K562 (cell line): Measurements from ENCODE around the gene MINDY4. TPM values are rescaled to one million over a fixed set of nuclear protein-coding genes. Genes with fewer than 3 reads are reported as not detected.

Experiments
- ATAC-seq: fragments of 200-7000 bp; cut with Tn5 transposase; 3 replicates; pipeline ENCODE4 v1.9.1; 2020; ENCODE audit warnings: moderate library complexity
- BruUV-seq: library from RNA; stranded (reverse); fragments of 400-500 nt; replicated peaks from 2 replicates; lab custom pipeline; 2021; lab: Mats Ljungman, UMichigan
- CTCF ChIA-PET: fragments of 300-600 bp; formaldehyde crosslinking; extraction: SDS; loops from one replicate; lab custom pipeline; 2021; ENCODE audit warnings: low intra/inter-chr PET ratio; lab: Yijun Ruan, JAX
- POLR2A ChIA-PET: fragments of 300-600, 350-650 bp; sonication (Branson Sonifier 250); formaldehyde crosslinking; extraction: SDS; loops from one replicate; lab custom pipeline; 2021; ENCODE audit warnings: antibody characterized with exemption, inconsistent platforms; lab: Yijun Ruan, JAX
- DNase-seq, 4 experiments: peaks; one replicate each; pipeline versions ENCODE4 v3.0.0 to v3.0.0-alpha.2; 2011 to 2018; ENCODE audit warnings: low spot score in 3 of 4, mixed read lengths in 3 of 4; ENCODE audit errors: extremely low read depth in 1 of 4
- FAIRE-seq: peaks from 2 replicates; lab custom pipeline; 2011; peaks lifted over from hg19 to GRCh38; lab: Jason Lieb, UNC
- H2AFZ ChIP-seq: 2 replicates; pipeline ENCODE4 v1.6.0; 2011; ENCODE audit warnings: low read depth, low read length, control low read depth, inconsistent platforms
- H3K27ac ChIP-seq: fragments of 200-600 bp; 3 replicates; pipeline ENCODE4 v1.8.0; 2011; ENCODE audit warnings: low read depth, mild to moderate bottlenecking, control low read depth, inconsistent platforms, low read length, moderate library complexity, mixed read lengths; ENCODE audit errors: extremely low read depth
- H3K27me3 ChIP-seq, 2 experiments: fragments of 300-600 bp in 1 of 2; 2 replicates in 1 of 2; 3 replicates in 1 of 2; pipeline versions ENCODE4 v1.6.0 to v1.8.0; 2011; ENCODE audit warnings: inconsistent platforms in 2 of 2, low read length in 2 of 2, mild to moderate bottlenecking in 1 of 2, mixed read lengths in 1 of 2, moderate library complexity in 1 of 2; ENCODE audit not compliant: control insufficient read depth in 2 of 2, insufficient read depth in 2 of 2
- H3K36me3 ChIP-seq: fragments of 300-600 bp; 3 replicates; pipeline ENCODE4 v1.8.0; 2011; ENCODE audit warnings: mild to moderate bottlenecking, low read length, inconsistent platforms; ENCODE audit not compliant: control insufficient read depth, insufficient read depth
- H3K4me1 ChIP-seq, 2 experiments: fragments of 200-600 bp in 1 of 2; replicated peaks in 1 of 2; 2 replicates in 1 of 2; 3 replicates in 1 of 2; pipeline versions ENCODE4 v1.5.1 to v1.8.0; 2011; ENCODE audit warnings: inconsistent platforms in 2 of 2, low read length in 2 of 2, mild to moderate bottlenecking in 1 of 2, mixed read lengths in 1 of 2, moderate library complexity in 1 of 2; ENCODE audit not compliant: control insufficient read depth in 2 of 2, insufficient read depth in 2 of 2
- H3K4me2 ChIP-seq: 2 replicates; pipeline ENCODE4 v1.6.1; 2011; ENCODE audit warnings: low read length, control low read depth, inconsistent platforms, mixed read lengths; ENCODE audit not compliant: insufficient read depth
- H3K4me3 ChIP-seq: fragments of 200-600 bp; sonication (generic), shearing (Covaris generic); 2 replicates; pipeline ENCODE4 v1.5.1; 2016; ENCODE audit warnings: control low read depth, inconsistent platforms
- H3K79me2 ChIP-seq: fragments of 200-600 bp; 3 replicates; pipeline ENCODE4 v1.8.0; 2011; ENCODE audit warnings: low read length, inconsistent platforms; ENCODE audit not compliant: control insufficient read depth, insufficient read depth
- H3K9ac ChIP-seq, 2 experiments: 2 replicates each; pipeline versions ENCODE4 v1.6.0 to v1.6.1; 2011; ENCODE audit warnings: low read depth in 2 of 2, low read length in 2 of 2, control low read depth in 1 of 2, inconsistent platforms in 1 of 2, mild to moderate bottlenecking in 1 of 2, mixed read lengths in 1 of 2; ENCODE audit not compliant: insufficient read depth in 1 of 2
- H3K9me1 ChIP-seq: one replicate; pipeline ENCODE4 v1.6.0; 2011; ENCODE audit warnings: inconsistent platforms, mild to moderate bottlenecking, low read length, moderate library complexity; ENCODE audit not compliant: control insufficient read depth, insufficient read depth
- H3K9me3 ChIP-seq: replicated peaks from 2 replicates; pipeline ENCODE4 v1.5.1; 2011; ENCODE audit warnings: low read depth, low read length, inconsistent platforms; ENCODE audit not compliant: control insufficient read depth, insufficient read depth
- H4K20me1 ChIP-seq: replicated peaks from 2 replicates; pipeline ENCODE4 v1.6.1; 2011; ENCODE audit warnings: low read length, inconsistent platforms, mixed read lengths; ENCODE audit not compliant: control insufficient read depth, insufficient read depth
- BRF1 ChIP-seq: IDR thresholded peaks from 3 replicates; pipeline ENCODE4 v1.6.1; 2011; ENCODE audit warnings: borderline replicate concordance, mild to moderate bottlenecking; ENCODE audit not compliant: insufficient read length; ENCODE audit errors: extremely low read depth
- CREM ChIP-seq: IDR thresholded peaks from 2 replicates; pipeline ENCODE4 v1.6.1; 2014; ENCODE audit warnings: antibody characterized with exemption, low read depth
- FOXK2 ChIP-seq, 2 experiments: fragments of 450-650 bp; IDR thresholded peaks in 1 of 2; conservative IDR thresholded peaks in 1 of 2; 2 replicates each; pipeline ENCODE4 v1.6.1; 2016; ENCODE audit warnings: low read depth in 2 of 2, mild to moderate bottlenecking in 1 of 2
- GTF2F1 ChIP-seq: IDR thresholded peaks from 2 replicates; pipeline ENCODE4 v1.6.1; 2011; ENCODE audit warnings: low read depth, low read length, improper control_type of control experiment
- HDAC3 ChIP-seq: fragments of 450-650 bp; IDR thresholded peaks from 2 replicates; pipeline ENCODE4 v1.6.1; 2018; ENCODE audit warnings: borderline replicate concordance, mild to moderate bottlenecking, moderate library complexity; ENCODE audit not compliant: partially characterized antibody
- HDAC8 ChIP-seq: fragments of 450-650 bp; IDR thresholded peaks from 2 replicates; pipeline ENCODE4 v1.6.1; 2016; ENCODE audit warnings: mild to moderate bottlenecking, missing genetic modification characterization, moderate library complexity, missing compliant biosample characterization
- HNRNPL ChIP-seq: fragments of 200-400 bp; formaldehyde crosslinking; IDR thresholded peaks from 2 replicates; pipeline ENCODE4 v1.6.1; 2017; ENCODE audit warnings: low read depth, mild to moderate bottlenecking, low read length
- NFYB ChIP-seq: IDR thresholded peaks from 2 replicates; pipeline ENCODE4 v1.6.1; 2011; ENCODE audit warnings: mild to moderate bottlenecking, moderate library complexity; ENCODE audit not compliant: insufficient read length; ENCODE audit errors: extremely low read depth
- RCOR1 ChIP-seq, 2 experiments: IDR thresholded peaks; 2 replicates each; pipeline ENCODE4 v1.6.1; 2012; ENCODE audit warnings: low read depth in 2 of 2, low read length in 2 of 2, borderline replicate concordance in 1 of 2, improper control_type of control experiment in 1 of 2
- SRF ChIP-seq, 2 experiments: fragments of 250-450, 450-650 bp in 1 of 2; sonication (Bioruptor Pico) in 1 of 2; sonication (generic) in 1 of 2; formaldehyde crosslinking; IDR thresholded peaks; 2 replicates each; pipeline versions ENCODE4 v1.5.0 to v1.5.1; 2020 to 2022; ENCODE audit warnings: mild to moderate bottlenecking in 1 of 2, missing genetic modification reagents in 1 of 2
- TCFL5 ChIP-seq: fragments of 250-450 bp; sonication (Bioruptor Pico); conservative IDR thresholded peaks from 2 replicates; pipeline ENCODE4 v1.6.1; 2021; ENCODE audit warnings: mild to moderate bottlenecking, moderate library complexity, matching md5 sums
- ZNF23 ChIP-seq: fragments of 250-450 bp; sonication (Bioruptor Pico); IDR thresholded peaks from 2 replicates; pipeline ENCODE4 v1.4.0; 2020; ENCODE audit warnings: mild to moderate bottlenecking
- ZNF431 ChIP-seq: sonication (generic); formaldehyde crosslinking; IDR thresholded peaks from 2 replicates; pipeline ENCODE4 v1.8.0; 2022; ENCODE audit warnings: mild to moderate bottlenecking, missing genetic modification reagents
- WGBS: fragments of 100-300 bp; shearing (Covaris generic); methylation state at CpG from one replicate; pipeline ENCODE4 v1.1.6; 2016; ENCODE audit warnings: low coverage, mixed read lengths; ENCODE audit not compliant: insufficient coverage; ENCODE audit errors: missing lambda C conversion rate; 5-methylcytosine and 5-hydroxymethylcytosine counted together
- in situ Hi-C: fragments of 300-500 bp; cut with MboI; formaldehyde crosslinking; loops from 4 replicates; pipeline ENCODE4 v1.15.0; 2018; ENCODE audit warnings: inconsistent platforms, mixed read lengths
- intact Hi-C: fragments of 100-400 bp; cut with micrococcal nuclease; formaldehyde crosslinking; loops from 2 replicates; pipeline ENCODE4 v1.14.2; 2022
- polyA plus RNA-seq, 8 experiments: library from polyadenylated mRNA; depleted of rRNA in 4 of 8; stranded (reverse) in 5 of 8; unstranded in 3 of 8; fragments of >200 nt; fragmentation: Nextera tagmentation in 2 of 8; fragmentation: Illumina TruSeq in 1 of 8; extraction: Ambion mirVana in 2 of 8; extraction: Trizol in 1 of 8; gene quantifications; 2 replicates each; pipeline versions ENCODE4 v1.2.1 to v1.2.3, GENCODE V29; 2011 to 2014; ENCODE audit warnings: inconsistent platforms in 1 of 8, missing spikeins in 1 of 8
- total RNA-seq, 7 experiments: library from RNA; depleted of rRNA in 6 of 7; stranded (reverse); fragments of >200 nt in 6 of 7; fragmentation: Illumina TruSeq in 2 of 7; extraction: Trizol in 2 of 7; gene quantifications; 2 replicates each; pipeline versions ENCODE4 v1.2.1 to v1.2.3, GENCODE V29; 2011 to 2021; ENCODE audit warnings: low replicate concordance in 1 of 7
- TF ChIP-seq, protein P1 (sequence below): fragments of 250-450 bp; sonication (Bioruptor Pico); IDR thresholded peaks from 2 replicates; pipeline ENCODE4 v1.4.0; 2020; ENCODE audit warnings: mild to moderate bottlenecking
- TF ChIP-seq, protein P2 (sequence below), 2 experiments: fragments of 200-800 bp in 1 of 2; sonication (Bioruptor generic) in 1 of 2; sonication (generic) in 1 of 2; formaldehyde crosslinking in 1 of 2; IDR thresholded peaks in 1 of 2; conservative IDR thresholded peaks in 1 of 2; 2 replicates each; pipeline versions ENCODE4 v1.5.0 to v1.6.1; 2016 to 2020; ENCODE audit warnings: missing compliant biosample characterization in 1 of 2, missing genetic modification characterization in 1 of 2, missing genetic modification reagents in 1 of 2

The MINDY4 gene
- total and polyA plus RNA-seq, 9 of the 15 experiments (the other 6 are each of a cell fraction or from before 2014, with no cell fraction given): 2.1 to 16.7 (median 11.0) TPM

DNA sequence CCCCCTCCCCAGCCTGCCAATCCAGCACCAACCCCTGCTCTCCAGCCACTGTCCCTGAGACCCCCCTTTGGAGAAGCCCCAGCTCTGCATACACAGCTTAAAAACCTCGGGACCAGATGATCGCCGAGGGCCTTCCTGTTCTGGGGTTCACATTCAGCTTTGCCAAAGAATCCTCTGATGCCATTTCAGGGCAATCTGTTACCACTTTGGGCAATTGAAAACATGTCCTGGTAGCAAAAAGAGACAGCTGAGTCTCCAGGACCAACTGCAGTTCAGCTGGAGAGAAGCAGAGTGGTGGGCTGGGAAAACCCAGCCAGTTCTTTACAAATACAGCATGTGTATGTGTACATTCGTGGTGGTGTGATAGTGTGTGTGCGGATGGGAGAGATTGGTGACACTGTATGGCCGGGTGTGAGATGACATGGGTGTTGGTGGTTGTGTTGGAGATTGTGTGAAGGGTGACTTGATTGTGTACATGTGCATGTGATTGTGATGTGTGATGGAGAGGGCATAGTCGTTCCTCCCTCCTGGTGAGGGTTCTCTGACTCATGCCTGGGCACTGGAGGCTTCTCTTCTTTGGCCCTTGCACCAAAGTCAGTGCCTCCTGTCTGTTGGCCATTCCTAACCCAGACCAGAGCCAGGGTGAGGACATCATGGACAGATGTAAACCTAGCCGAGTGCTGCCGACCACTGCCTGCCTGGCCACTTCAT lies 91.9 kb downstream of the MINDY4 start:
- BruUV-seq: no TSS peak
- no peak for TF ChIP-seq TCFL5 (CRISPR knock-in tag)
- TF ChIP-seq GTF2F1: no peak
- no peak for TF ChIP-seq ZNF431 (CRISPR knock-in tag)
- TF ChIP-seq, protein P1, sequence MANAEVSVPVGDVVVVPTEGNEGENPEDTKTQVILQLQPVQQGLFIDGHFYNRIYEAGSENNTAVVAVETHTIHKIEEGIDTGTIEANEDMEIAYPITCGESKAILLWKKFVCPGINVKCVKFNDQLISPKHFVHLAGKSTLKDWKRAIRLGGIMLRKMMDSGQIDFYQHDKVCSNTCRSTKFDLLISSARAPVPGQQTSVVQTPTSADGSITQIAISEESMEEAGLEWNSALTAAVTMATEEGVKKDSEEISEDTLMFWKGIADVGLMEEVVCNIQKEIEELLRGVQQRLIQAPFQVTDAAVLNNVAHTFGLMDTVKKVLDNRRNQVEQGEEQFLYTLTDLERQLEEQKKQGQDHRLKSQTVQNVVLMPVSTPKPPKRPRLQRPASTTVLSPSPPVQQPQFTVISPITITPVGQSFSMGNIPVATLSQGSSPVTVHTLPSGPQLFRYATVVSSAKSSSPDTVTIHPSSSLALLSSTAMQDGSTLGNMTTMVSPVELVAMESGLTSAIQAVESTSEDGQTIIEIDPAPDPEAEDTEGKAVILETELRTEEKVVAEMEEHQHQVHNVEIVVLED (CRISPR knock-in tag): no peak
- no peak for TF ChIP-seq HDAC8 (tag)
- no peak for TF ChIP-seq CREM
- no peak for TF ChIP-seq RCOR1 (IDR thresholded peaks at IDR 0.05; ENCODE audit: borderline replicate concordance in 1 of 2, low read depth in 2 of 2, low read length in 2 of 2)
- no peak for TF ChIP-seq NFYB
- no peak for TF ChIP-seq BRF1
- no peak for TF ChIP-seq ZNF23 (CRISPR knock-in tag)
- TF ChIP-seq SRF (CRISPR knock-in tag; IDR thresholded peaks at IDR 0.05): no peak
- TF ChIP-seq, protein P2, sequence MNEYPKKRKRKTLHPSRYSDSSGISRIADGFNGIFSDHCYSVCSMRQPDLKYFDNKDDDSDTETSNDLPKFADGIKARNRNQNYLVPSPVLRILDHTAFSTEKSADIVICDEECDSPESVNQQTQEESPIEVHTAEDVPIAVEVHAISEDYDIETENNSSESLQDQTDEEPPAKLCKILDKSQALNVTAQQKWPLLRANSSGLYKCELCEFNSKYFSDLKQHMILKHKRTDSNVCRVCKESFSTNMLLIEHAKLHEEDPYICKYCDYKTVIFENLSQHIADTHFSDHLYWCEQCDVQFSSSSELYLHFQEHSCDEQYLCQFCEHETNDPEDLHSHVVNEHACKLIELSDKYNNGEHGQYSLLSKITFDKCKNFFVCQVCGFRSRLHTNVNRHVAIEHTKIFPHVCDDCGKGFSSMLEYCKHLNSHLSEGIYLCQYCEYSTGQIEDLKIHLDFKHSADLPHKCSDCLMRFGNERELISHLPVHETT (CRISPR knock-in tag; conservative IDR thresholded peaks at IDR 0.05 in 1 of 2, IDR thresholded peaks at IDR 0.05 in 1 of 2): no peak
- TF ChIP-seq HNRNPL: no peak
- no peak for TF ChIP-seq HDAC3
- TF ChIP-seq FOXK2 (conservative IDR thresholded peaks at IDR 0.05 in 1 of 2, IDR thresholded peaks at IDR 0.05 in 1 of 2; ENCODE audit: low read depth in 2 of 2): no peak
- intact Hi-C loops (no loop called here), in situ Hi-C loops (no loop called here)
- Histone ChIP-seq H3K27ac (no peak overlapping the region), H3K36me3 (no peaks in the 10 kb centered on the region; the same call in 2 of the 3 replicates), H2AFZ (no peak overlapping the region), H3K4me2 (no peak overlapping the region), H3K27me3 (no peaks in the 10 kb centered on the region), H4K20me1 (no peaks in the 10 kb centered on the region; the same call in 1 of the 2 replicates), H3K79me2 (no peaks in the 10 kb centered on the region), H3K9me3 (no peaks in the 10 kb centered on the region), H3K4me1 (peaks cover 2 to 5% of the 10 kb centered on the region in 2 experiments; a peak in 2 of 5 replicates), H3K9me1 (no peaks in the 10 kb centered on the region), H3K4me3 (no peak overlapping the region), H3K9ac (no peak overlapping the region)
- ChIA-PET CTCF (no interaction called here), POLR2A (interaction anchor here (0.6 kb wide), 1 partner anchor 265 kb away, joined by 3 read pairs; no protein-coding TSS in a partner anchor)
- ATAC-seq (no peak), DNase-seq (no peak), FAIRE-seq (no peak)
- 55% methylated on average over 9 of the region's 9 CpGs for WGBS
